OCI-LY1 (cell line): ENCODE results near the gene SMAP1.

Experiments
- CTCF ChIP-seq: fragments of 200-600 bp; sonication (generic), shearing (Covaris generic); IDR thresholded peaks from 2 replicates; pipeline ENCODE4 v1.5.1; 2017; ENCODE audit warnings: mild to moderate bottlenecking, antibody characterized with exemption, low read length, moderate library complexity, mixed read lengths
- EZH2 ChIP-seq: fragments of 200-600 bp; sonication (generic), shearing (Covaris generic); IDR thresholded peaks from 2 replicates; pipeline ENCODE4 v1.8.0; 2017; ENCODE audit warnings: borderline replicate concordance, mixed run types, mild to moderate bottlenecking, antibody characterized with exemption, low read length, moderate library complexity, mixed read lengths

- TF ChIP-seq EZH2 (no peak), CTCF (no peak)
Measured at GRCh38 chr6:70735513-70735912, 67.8 kb downstream of the SMAP1 start.
